Measurements from ENCODE around the gene CST8.

The CST8 gene

GRCh38 chr20:23490817-23491216 lies at the start of gene CST8:
CST8 (plus strand) TSS chr20:23491117; CDS start chr20:23491668, 551 bp downstream.
- H3K27me3 Mint-ChIP-seq: peaks cover 2% of the 10 kb centered on the region
- no peaks in the 10 kb centered on the region for H3K4me1 Mint-ChIP-seq
- H3K27ac Mint-ChIP-seq: no peak within 1 kb of the TSS
- no peak within 1 kb of the TSS for H3K4me3 Mint-ChIP-seq
- no peak for ATAC-seq (ENCODE audit: low read depth)
- H3K36me3 Mint-ChIP-seq: no peaks in the 10 kb centered on the region
- DNase-seq (ENCODE audit: low spot score in 2 of 2): no peak
- H3K9me3 Mint-ChIP-seq: no peaks in the 10 kb centered on the region

GRCh38 chr20:23441850-23442313 lies 49.0 kb upstream of the CST8 start:
- H3K4me3 Mint-ChIP-seq: no peak overlapping the region
- H3K27me3 Mint-ChIP-seq: no peaks in the 10 kb centered on the region
- no peaks in the 10 kb centered on the region for H3K36me3 Mint-ChIP-seq
- ATAC-seq (ENCODE audit: low read depth): peak; percentile 82
- H3K27ac Mint-ChIP-seq: no peak overlapping the region
- H3K4me1 Mint-ChIP-seq: peaks cover 2% of the 10 kb centered on the region
- peak; percentile 34 to 55 for DNase-seq (ENCODE audit: low spot score in 2 of 2)
- no peaks in the 10 kb centered on the region for H3K9me3 Mint-ChIP-seq

- Mint-ChIP-seq H3K4me1 (peaks cover 2% of the 10 kb centered on the region), H3K27me3 (no peaks in the 10 kb centered on the region), H3K36me3 (no peaks in the 10 kb centered on the region), H3K9me3 (no peaks in the 10 kb centered on the region), H3K4me3 (no peak overlapping the region), H3K27ac (no peak overlapping the region)
- no peak for DNase-seq (ENCODE audit: low spot score in 2 of 2)
- ATAC-seq (ENCODE audit: low read depth): no peak
Measured at GRCh38 chr20:23442436-23442835, 48.5 kb upstream of the CST8 start.

- H3K36me3 Mint-ChIP-seq: no peaks in the 10 kb centered on the region
- H3K27ac Mint-ChIP-seq: no peak overlapping the region
- H3K9me3 Mint-ChIP-seq: no peaks in the 10 kb centered on the region
- no peak for DNase-seq (ENCODE audit: low spot score in 2 of 2)
- no peak for ATAC-seq (ENCODE audit: low read depth)
- peaks cover 2% of the 10 kb centered on the region for H3K4me1 Mint-ChIP-seq
- no peaks in the 10 kb centered on the region for H3K27me3 Mint-ChIP-seq
- H3K4me3 Mint-ChIP-seq: no peak overlapping the region
Measured at GRCh38 chr20:23444859-23445258, 46.1 kb upstream of the CST8 start.

- Mint-ChIP-seq H3K4me1 (peaks cover 2% of the 10 kb centered on the region), H3K36me3 (no peaks in the 10 kb centered on the region), H3K27me3 (peaks cover under 1% of the 10 kb centered on the region), H3K27ac (no peak overlapping the region), H3K4me3 (no peak overlapping the region), H3K9me3 (no peaks in the 10 kb centered on the region)
- ATAC-seq (ENCODE audit: low read depth) (no peak), DNase-seq (ENCODE audit: low spot score in 2 of 2) (no peak)
Measured at GRCh38 chr20:23445596-23446217, 45.2 kb upstream of the CST8 start.

- no peak for DNase-seq (ENCODE audit: low spot score in 2 of 2)
Measured at GRCh38 chr20:23446505-23446904, 44.4 kb upstream of the CST8 start.

GRCh38 chr20:23448167-23448566 lies 42.8 kb upstream of the CST8 start:
- Mint-ChIP-seq H3K4me3 (no peak overlapping the region), H3K4me1 (peaks cover 2% of the 10 kb centered on the region), H3K9me3 (no peaks in the 10 kb centered on the region), H3K27ac (no peak overlapping the region), H3K36me3 (no peaks in the 10 kb centered on the region), H3K27me3 (peaks cover 4% of the 10 kb centered on the region)
- no peak for ATAC-seq (ENCODE audit: low read depth)
- no peak for DNase-seq (ENCODE audit: low spot score in 2 of 2)

More at GRCh38 chr20:23446505-23446904, 44.4 kb upstream of the CST8 start:
- no peak overlapping the region for H3K4me3 Mint-ChIP-seq
- H3K27me3 Mint-ChIP-seq: peaks cover 4% of the 10 kb centered on the region
- no peaks in the 10 kb centered on the region for H3K9me3 Mint-ChIP-seq
- H3K27ac Mint-ChIP-seq: no peak overlapping the region
- no peak for ATAC-seq (ENCODE audit: low read depth)
- H3K4me1 Mint-ChIP-seq: peaks cover 2% of the 10 kb centered on the region
- no peaks in the 10 kb centered on the region for H3K36me3 Mint-ChIP-seq

GRCh38 chr20:23449421-23449820 lies 41.5 kb upstream of the CST8 start:
- Mint-ChIP-seq H3K4me3 (no peak overlapping the region), H3K36me3 (no peaks in the 10 kb centered on the region), H3K9me3 (no peaks in the 10 kb centered on the region), H3K4me1 (peaks cover 2% of the 10 kb centered on the region), H3K27me3 (peaks cover 4% of the 10 kb centered on the region), H3K27ac (no peak overlapping the region)
- ATAC-seq (ENCODE audit: low read depth) (no peak), DNase-seq (ENCODE audit: low spot score in 2 of 2) (no peak)

GRCh38 chr20:23450877-23451276 lies 40.0 kb upstream of the CST8 start:
- ATAC-seq (ENCODE audit: low read depth): no peak
- Mint-ChIP-seq H3K27me3 (peaks cover 6% of the 10 kb centered on the region), H3K36me3 (no peaks in the 10 kb centered on the region), H3K27ac (no peak overlapping the region), H3K4me3 (no peak overlapping the region), H3K9me3 (no peaks in the 10 kb centered on the region), H3K4me1 (peaks cover 2% of the 10 kb centered on the region)
- no peak for DNase-seq (ENCODE audit: low spot score in 2 of 2)

GRCh38 chr20:23451956-23452487 lies 38.9 kb upstream of the CST8 start:
- H3K27me3 Mint-ChIP-seq: peaks cover 12% of the 10 kb centered on the region
- H3K27ac Mint-ChIP-seq: no peak overlapping the region

GRCh38 chr20:23452776-23453175 lies 38.1 kb upstream of the CST8 start, which contains the start of gene CST11:
CST11 (minus strand) TSS chr20:23452876; CDS start chr20:23452811, 65 bp downstream.
- no peak for ATAC-seq (ENCODE audit: low read depth)
- DNase-seq (ENCODE audit: low spot score in 2 of 2): no peak
- no peak within 1 kb of the TSS for H3K27ac Mint-ChIP-seq
- no peaks in the 10 kb centered on the region for H3K9me3 Mint-ChIP-seq
- peaks cover 13% of the 10 kb centered on the region for H3K27me3 Mint-ChIP-seq
- no peaks in the 10 kb centered on the region for H3K36me3 Mint-ChIP-seq
- H3K4me1 Mint-ChIP-seq: no peaks in the 10 kb centered on the region
- H3K4me3 Mint-ChIP-seq: no peak within 1 kb of the TSS

More at GRCh38 chr20:23451956-23452487, 38.9 kb upstream of the CST8 start:
- ATAC-seq (ENCODE audit: low read depth) (no peak), DNase-seq (ENCODE audit: low spot score in 2 of 2) (no peak)
- no peaks in the 10 kb centered on the region for H3K36me3 Mint-ChIP-seq
- no peaks in the 10 kb centered on the region for H3K4me1 Mint-ChIP-seq
- H3K9me3 Mint-ChIP-seq: no peaks in the 10 kb centered on the region
- no peak overlapping the region for H3K4me3 Mint-ChIP-seq

GRCh38 chr20:23453549-23454543 lies 37.1 kb upstream of the CST8 start:
- Mint-ChIP-seq H3K36me3 (no peaks in the 10 kb centered on the region), H3K27me3 (peaks cover 16% of the 10 kb centered on the region), H3K4me1 (no peaks in the 10 kb centered on the region), H3K9me3 (no peaks in the 10 kb centered on the region), H3K27ac (no peak overlapping the region), H3K4me3 (no peak overlapping the region)
- no peak for ATAC-seq (ENCODE audit: low read depth)
- DNase-seq (ENCODE audit: low spot score in 2 of 2): no peak

- H3K27ac Mint-ChIP-seq: no peak overlapping the region
- H3K9me3 Mint-ChIP-seq: no peaks in the 10 kb centered on the region
- H3K27me3 Mint-ChIP-seq: peaks cover 21% of the 10 kb centered on the region
- DNase-seq (ENCODE audit: low spot score in 2 of 2) (no peak), ATAC-seq (ENCODE audit: low read depth) (no peak)
- H3K4me3 Mint-ChIP-seq: no peak overlapping the region
- no peaks in the 10 kb centered on the region for H3K36me3 Mint-ChIP-seq
- no peaks in the 10 kb centered on the region for H3K4me1 Mint-ChIP-seq
Measured at GRCh38 chr20:23454816-23455215, 36.1 kb upstream of the CST8 start.

- ATAC-seq (ENCODE audit: low read depth) (no peak), DNase-seq (ENCODE audit: low spot score in 2 of 2) (no peak)
- H3K27me3 Mint-ChIP-seq: peaks cover 21% of the 10 kb centered on the region
- H3K4me1 Mint-ChIP-seq: no peaks in the 10 kb centered on the region
- no peak overlapping the region for H3K27ac Mint-ChIP-seq
- H3K36me3 Mint-ChIP-seq: no peaks in the 10 kb centered on the region
- no peak overlapping the region for H3K4me3 Mint-ChIP-seq
- no peaks in the 10 kb centered on the region for H3K9me3 Mint-ChIP-seq
Measured at GRCh38 chr20:23455639-23456038, 35.3 kb upstream of the CST8 start.
